Left renal cortex interstitium (tissue), 4 donors: Measurements from ENCODE around the gene SERPING1. TPM values are rescaled to one million over a fixed set of nuclear protein-coding genes. Genes with fewer than 3 reads are reported as not detected.
A peak's percentile ranks its signal among the peaks of the same experiment; 100 is the strongest.
"Not testable (repeated sequence)": the region's sequence is repeated elsewhere in the genome, so short reads cannot be mapped to it uniquely, and the experiment has no call there.

Experiments used
- DNase-seq, 4 donors: peaks; one replicate each; pipeline ENCODE4 v3.0.0-alpha.2; 2013; ENCODE audit warnings: low read depth in 4 of 4, low spot score in 2 of 4, missing footprints in 1 of 4
- polyA plus RNA-seq, 4 donors: library from polyadenylated mRNA; unstranded; fragments of 120-200 nt; gene quantifications; one replicate each; pipeline ENCODE4 v1.2.1, GENCODE V29; 2013; ENCODE audit not compliant: insufficient read length in 4 of 4

Gene SERPING1
- polyA plus RNA-seq, 4 donors: 145 to 174 (median 160) TPM

DNA sequence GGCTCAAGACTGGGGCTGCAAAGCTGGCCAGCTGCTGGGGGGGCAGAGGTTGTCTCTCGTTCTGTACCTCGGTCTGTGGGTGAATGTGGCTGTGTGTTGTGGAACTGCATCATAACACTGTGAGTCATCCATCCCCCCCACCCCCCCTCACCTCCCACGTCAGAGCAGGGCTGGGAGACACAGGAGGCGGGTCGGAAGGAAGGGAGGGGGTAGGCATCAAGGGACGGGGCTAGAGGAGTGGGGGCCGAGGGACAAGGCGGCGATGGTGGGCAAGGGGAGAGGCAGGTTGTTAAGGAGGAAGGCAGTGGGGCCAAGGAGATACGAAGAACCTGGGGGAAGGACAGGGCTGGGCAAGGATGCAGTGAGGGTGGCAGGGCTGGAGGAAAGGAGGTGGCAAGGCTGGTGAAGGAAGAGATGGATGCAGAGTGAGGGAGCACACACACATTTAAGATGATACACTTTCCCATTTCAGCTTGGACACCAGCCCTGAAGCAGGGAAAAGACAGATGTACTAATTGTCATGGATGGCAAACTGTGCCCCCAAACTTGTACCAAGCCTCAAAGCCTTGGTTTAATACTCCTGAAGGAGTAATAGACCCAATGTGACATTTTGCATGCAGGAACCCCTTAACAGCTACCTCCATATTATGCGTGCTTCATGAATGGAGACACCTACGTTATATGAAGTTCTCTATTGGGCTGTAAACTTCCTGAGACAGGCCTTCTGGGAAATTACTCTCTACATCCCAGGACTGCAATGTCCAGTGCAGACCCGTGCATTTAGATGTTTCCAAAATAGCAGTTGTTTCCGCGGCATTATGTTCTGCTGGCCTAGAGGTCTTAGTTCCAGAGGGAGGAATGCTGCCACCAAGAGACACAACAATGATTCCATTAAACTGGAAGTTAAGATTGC is 52.6 kb downstream of the SERPING1 start, which contains the start of gene YPEL4:
Gene YPEL4 (minus strand): TSS at position 87 of the 913 bp plus-strand sequence. CDS start 2,805 bp downstream, outside the sequence.
- no peak for DNase-seq

DNA sequence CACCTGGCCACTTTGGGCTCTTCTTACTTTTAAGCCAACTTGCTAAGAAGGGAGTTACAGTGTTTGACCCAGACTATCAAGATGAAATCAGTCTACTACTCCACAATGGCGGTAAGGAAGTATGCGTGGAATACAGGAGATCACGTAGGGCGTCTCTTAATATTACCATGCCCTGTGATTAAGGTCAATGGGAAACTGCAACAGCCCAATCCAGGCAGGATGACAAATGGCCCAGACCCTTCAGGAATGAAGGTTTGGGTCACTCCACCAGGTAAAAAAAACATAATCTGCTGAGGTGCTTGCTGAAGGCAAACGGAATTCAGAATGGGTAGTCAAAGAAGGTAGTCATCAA is 53.2 kb downstream of the SERPING1 start:
- DNase-seq: no peak

DNA sequence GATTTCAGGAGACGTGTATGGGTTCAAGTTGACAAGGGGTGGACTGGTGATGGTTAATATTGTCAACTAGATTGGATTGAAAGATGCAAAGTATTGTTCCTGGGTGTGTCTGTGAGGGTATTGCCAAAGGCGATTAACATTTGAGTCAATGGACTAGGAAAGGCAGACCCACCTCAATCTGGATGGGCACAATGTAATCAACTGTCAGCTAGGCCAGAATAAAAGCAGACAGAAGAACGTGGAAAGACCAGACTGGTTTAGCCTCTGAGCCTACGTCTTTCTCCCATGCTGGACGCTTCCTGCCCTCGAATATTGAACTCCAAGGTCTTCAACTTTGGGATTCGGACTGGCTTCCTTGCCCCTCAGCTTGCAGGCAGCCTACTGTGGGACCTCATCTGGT is 53.9 kb downstream of the SERPING1 start:
- DNase-seq: no peak

GRCh38 chr11:57652230-57652629 is 54.7 kb downstream of the SERPING1 start:
- not testable (repeated sequence) for DNase-seq

DNA sequence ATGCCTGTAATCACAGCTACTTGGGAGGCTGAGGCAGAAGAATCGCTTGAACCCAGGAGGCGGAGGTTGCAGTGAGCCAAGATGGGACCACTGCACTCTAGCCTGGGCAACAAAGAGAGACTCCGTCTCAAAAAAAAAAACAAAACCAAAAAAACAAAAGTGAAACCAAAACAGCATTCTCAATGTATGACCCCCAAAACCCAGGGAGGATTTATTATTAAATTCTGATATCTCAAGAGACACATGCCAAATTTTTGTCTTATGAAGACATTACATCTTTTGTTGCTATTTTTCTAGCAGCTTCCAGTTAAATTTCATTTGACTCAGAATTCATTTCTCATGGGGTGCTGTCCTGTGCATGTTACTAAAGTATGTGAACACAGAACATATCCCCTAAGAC is 55.2 kb downstream of the SERPING1 start:
- no peak for DNase-seq

DNA sequence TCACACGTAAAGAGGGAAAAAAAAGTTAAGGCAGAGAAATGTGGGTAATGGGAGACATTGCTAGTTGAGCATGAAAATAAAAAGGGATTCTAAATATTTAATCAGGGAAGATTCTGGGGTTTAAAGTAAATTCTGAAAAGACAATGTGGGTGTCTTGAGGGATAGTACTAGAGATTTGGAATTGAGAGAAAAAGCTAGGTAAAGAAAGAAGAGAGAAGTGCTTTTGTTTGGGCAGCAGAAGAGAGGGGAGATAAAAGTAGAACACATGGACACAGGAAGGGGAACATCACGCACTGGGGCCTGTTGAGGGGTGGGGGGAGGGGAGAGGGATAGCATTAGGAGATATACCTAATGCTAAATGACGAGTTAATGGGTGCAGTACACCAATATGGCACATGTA is 55.7 kb downstream of the SERPING1 start:
- DNase-seq: no peak

DNA sequence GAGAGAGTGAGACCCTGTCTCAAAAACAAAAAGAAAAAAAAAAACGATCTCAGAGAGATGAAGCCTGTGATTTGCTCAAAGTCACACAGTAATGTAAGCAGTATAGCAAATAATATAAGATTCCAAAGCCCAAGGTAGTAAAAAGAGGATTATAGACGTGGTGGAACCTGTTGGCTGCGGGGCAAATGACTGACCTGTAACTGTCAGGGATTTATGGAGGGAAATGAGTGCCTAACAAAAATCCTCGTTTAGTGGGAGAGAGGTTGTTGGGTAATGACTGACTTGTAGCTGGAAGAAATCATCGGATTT is 59.4 kb downstream of the SERPING1 start:
- DNase-seq: no peak

DNA sequence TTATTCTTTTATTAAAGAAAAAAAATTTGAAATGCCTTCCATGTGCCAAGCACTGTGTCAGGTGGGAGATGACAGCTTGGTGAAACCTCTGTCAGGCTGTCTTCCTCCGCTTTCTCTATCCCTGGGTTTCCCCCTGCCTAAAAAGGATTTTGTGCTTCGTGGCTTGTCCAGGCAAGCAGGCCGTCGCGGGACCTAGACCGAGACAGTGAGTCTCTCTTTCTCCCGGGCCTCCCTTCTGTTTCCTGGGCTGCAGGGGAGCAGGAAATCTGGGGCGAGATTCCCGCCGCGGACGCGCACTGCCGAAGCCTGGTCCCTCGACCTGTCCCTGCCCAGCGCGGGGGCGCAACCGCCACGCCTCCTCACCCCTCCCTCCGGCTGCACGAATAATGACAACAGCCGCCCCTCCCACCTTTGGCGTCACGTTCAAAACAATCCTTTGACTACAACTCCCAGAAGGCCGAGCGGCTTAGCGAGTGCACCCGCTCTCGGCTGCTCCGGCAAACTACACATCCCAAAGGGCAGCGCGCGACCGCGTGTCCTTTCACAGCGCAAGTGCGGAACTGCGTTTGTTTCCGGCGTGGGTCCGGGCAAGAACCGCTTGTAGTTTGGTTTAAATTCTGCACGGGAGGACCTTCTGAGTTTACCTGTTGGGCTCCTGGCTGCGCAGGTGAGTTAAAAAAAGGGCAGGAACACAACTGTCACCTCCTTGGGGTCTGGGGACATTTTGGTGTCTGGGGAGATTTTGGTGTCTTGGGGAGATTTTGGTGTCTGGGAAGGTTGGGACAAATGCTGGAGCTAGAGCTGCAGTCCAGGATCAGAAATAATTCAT is 59.9 kb downstream of the SERPING1 start, which contains the start of gene CLP1:
Gene CLP1 (plus strand): TSS at position 569 of the 829 bp plus-strand sequence. CDS start 1,715 bp downstream, outside the sequence.
- DNase-seq: peak; percentile 93 to 99 (median 96)

- DNase-seq: no peak
Measured at GRCh38 chr11:57658023-57658361, 60.5 kb downstream of the SERPING1 start.

DNA sequence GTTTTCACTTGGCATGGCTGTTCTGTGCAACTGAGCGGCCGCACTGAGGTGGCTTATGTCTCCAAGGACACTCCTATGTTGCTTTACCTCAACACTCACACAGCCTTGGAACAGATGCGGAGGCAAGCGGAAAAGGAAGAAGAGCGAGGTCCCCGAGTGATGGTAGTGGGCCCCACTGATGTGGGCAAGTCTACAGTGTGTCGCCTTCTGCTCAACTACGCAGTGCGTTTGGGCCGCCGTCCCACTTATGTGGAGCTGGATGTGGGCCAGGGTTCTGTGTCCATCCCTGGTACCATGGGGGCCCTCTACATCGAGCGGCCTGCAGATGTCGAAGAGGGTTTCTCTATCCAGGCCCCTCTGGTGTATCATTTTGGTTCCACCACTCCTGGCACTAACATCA is 62.2 kb downstream of the SERPING1 start:
- no peak for DNase-seq

GRCh38 chr11:57662893-57663292 is 65.4 kb downstream of the SERPING1 start:
- no peak for DNase-seq

DNA sequence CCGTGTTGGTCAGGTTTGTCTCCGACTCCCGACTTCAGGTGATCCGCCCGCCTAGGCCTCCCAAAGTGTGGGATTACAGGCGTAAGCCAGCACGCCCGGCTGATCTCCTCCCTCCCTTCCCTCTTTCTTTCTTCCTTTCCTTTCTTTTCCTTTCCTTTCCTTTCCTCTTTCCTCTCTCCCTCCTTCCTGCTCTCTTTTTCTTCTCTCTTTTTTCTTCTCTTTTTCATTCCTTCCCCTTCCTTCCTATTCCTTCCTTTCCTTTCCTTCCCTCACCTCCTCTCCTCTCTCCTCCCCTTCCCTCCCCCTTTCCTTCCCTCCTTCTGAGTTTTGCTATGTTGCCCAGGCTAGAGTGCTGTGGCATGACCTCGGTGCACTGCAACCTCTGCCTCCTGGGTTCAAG is 66.5 kb downstream of the SERPING1 start:
- DNase-seq: no peak

Other genes starting within 250 kb of the SERPING1 start
- gene PRG3, start 216.5 kb upstream of the SERPING1 start, polyA plus RNA-seq: 1 to 10 TPM in 1 of 4 donors, under 1 TPM in 3; 0.21 to 1.2 (median 0.69) TPM
- gene PRG2, start 207.0 kb upstream of the SERPING1 start, polyA plus RNA-seq: 1 to 10 TPM in 2 of 4 donors, under 1 TPM in 2; 0.22 to 3.1 (median 1.1) TPM
- gene SLC43A3, start 170.6 kb upstream of the SERPING1 start, polyA plus RNA-seq: 10 to 100 TPM; 19.8 to 24.7 (median 22.7) TPM
- 1 to 10 TPM; 3.0 to 3.9 (median 3.2) TPM for gene RTN4RL2, start 137.2 kb upstream of the SERPING1 start, polyA plus RNA-seq
- gene SLC43A1, start 82.0 kb upstream of the SERPING1 start, polyA plus RNA-seq: 1 to 10 TPM; 6.7 to 8.8 (median 7.0) TPM
- 10 to 100 TPM; 45.8 to 59.3 (median 52.2) TPM for gene TIMM10, start 66.9 kb upstream of the SERPING1 start, polyA plus RNA-seq
- gene SMTNL1, start 60.1 kb upstream of the SERPING1 start, polyA plus RNA-seq: under 1 TPM; 0.11 to 0.46 (median 0.22) TPM
- gene UBE2L6, start 30.0 kb upstream of the SERPING1 start, polyA plus RNA-seq: 10 to 100 TPM; 32.3 to 47.6 (median 44.0) TPM
- 1 to 10 TPM; 1.6 to 5.6 (median 3.2) TPM for gene YPEL4, start 52.2 kb downstream of the SERPING1 start, polyA plus RNA-seq
- 10 to 100 TPM; 13.5 to 17.8 (median 15.6) TPM for gene CLP1, start 60.1 kb downstream of the SERPING1 start, polyA plus RNA-seq
- 10 to 100 TPM; 50.0 to 55.6 (median 53.0) TPM for gene ZDHHC5, start 70.4 kb downstream of the SERPING1 start, polyA plus RNA-seq
- 10 to 100 TPM; 16.7 to 25.9 (median 22.5) TPM for gene MED19, start 114.5 kb downstream of the SERPING1 start, polyA plus RNA-seq
- gene TMX2, start 114.9 kb downstream of the SERPING1 start, polyA plus RNA-seq: 100 to 1,000 TPM; 108 to 120 (median 118) TPM
- 100 to 1,000 TPM; 110 to 168 (median 131) TPM for gene SELENOH, start 143.8 kb downstream of the SERPING1 start, polyA plus RNA-seq
- gene BTBD18, start 154.1 kb downstream of the SERPING1 start, polyA plus RNA-seq: under 1 TPM in 3 of 4 donors, not detected in 1; 0.24 to 0.49 (median 0.33) TPM
- gene CTNND1, start 164.1 kb downstream of the SERPING1 start, polyA plus RNA-seq: 100 to 1,000 TPM; 181 to 247 (median 217) TPM